ENCODE results near the gene AGBL5.
"Not testable (repeated sequence)": the region's sequence is repeated elsewhere in the genome, so short reads cannot be mapped to it uniquely, and the experiment has no call there.

AGBL5 gene

DNA sequence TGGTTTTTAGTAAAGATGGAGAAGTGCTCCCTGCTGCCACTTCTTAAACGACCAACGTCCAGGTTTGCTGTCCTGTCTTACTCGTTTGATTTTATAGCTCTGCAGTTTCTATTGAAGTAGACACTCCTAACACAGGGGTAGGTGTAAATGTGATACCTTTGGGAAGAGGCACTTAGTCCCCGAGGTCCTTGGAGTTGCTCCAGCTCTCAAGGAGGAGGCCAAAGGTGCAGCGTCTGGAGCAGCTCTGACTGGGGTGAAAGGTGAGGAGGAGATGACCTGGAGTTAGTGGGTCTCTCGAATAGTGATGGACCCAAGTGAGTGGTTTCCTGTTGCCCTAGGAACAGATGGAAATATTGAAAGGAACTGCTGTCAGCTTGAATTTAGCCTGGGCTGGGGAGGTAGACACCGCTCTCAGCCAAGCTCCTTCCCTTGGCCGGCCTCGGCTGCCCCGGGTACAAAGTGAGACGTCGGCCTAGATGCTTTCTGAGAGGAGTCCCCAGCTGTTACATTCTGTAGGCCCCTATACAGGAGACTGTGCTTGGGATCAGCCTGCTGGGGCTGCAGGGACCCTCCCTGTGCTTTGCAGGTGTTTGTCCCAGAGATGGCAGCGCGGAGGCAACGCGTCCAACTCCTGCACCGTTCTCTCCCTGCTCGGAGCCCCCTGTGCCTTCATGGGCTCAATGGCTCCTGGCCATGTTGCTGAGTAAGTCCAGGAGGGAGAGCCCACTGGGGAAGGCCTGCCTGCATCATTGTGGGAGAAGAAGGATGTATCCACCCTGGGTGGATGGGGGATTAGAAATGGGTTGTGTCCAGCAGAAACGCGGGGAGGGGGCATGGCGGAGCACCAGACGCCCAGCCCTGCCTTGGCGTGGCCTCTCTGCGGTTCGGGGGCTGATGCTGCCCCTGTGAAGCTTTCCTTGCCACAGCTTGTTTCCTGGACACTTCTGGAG is 40.6 kb downstream of the AGBL5 start:
- DNase-seq (ENCODE audit: low read depth): no peak

GRCh38 chr2:27092696-27093429 is 41.4 kb downstream of the AGBL5 start:
- DNase-seq (ENCODE audit: low read depth): no peak

DNA sequence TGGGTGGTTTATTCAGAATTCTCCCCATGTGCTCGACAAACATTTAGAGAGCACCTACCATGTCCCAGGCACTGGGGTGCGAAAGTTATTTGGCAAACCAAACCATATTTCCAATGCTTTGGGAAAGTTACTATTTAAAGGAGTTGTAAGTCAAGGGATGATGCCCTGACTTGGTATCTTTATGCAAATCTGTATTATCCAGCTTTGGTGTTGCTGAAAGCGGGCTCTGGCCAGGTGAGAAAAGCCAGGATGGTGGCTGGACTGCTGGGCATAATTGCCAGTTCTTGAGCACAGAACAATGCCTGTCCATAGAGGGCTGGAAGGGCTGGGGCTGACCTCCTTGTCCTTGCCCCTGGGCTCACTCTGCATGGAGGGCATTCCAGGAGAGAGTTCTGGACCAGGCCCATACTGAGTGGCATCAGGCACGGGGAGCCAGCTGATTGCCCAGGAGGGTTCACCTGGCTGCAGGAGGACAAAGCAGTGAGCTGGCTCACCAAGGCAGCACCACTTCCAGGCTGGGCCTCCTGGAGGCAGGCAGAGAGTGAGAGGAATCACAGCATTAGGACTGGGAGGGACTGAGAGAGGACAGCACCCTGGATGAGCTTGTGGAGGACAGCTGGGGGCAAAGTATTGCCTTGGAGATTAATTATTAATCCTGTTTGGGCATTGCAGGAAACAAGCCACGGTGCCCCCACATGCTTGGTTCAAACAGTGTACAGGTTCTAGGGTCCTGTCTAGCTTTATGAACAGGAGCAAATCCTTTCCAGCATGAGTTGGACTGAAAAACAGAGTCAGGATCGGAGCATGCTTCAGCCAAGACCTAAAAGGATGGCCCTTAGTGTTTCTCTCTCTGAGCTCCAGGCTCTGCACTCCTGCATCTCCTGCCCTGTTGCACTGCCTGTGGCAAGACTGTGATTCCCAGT is 42.2 kb downstream of the AGBL5 start:
- DNase-seq (ENCODE audit: low read depth): no peak

DNA sequence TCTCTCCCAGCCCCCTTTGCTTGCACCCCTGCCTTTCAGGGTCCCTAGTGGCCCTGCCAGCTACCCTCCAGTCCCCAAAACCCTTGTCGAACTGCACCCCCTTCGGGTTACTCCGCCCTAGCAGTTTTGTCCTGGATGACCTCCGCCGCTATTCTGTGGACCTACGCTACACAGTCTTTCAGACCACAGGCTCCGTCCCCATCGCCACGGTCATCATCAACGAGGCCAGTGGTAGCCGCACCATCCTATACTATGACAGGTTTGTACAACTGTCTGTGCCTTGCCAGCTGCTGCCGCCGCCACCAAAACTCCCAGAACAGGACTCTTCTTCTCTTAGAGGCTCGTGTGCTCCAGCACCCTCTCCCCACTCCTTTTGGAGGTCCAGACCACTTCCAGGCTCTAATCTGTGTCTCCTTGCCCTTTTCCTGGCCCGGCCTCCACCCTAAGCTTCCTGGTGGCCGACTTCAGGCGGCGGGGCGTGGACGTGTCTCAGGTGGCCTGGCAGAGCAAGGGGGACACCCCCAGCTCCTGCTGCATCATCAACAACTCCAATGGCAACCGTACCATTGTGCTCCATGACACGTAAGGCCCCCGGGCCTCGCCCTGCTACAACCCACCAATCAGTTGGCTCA is 43.0 kb downstream of the AGBL5 start:
- DNase-seq (ENCODE audit: low read depth): no peak

GRCh38 chr2:27095427-27095744 is 43.9 kb downstream of the AGBL5 start:
- no peak for DNase-seq (ENCODE audit: low read depth)

GRCh38 chr2:27095745-27096651 is 44.5 kb downstream of the AGBL5 start:
- no peak for DNase-seq (ENCODE audit: low read depth)

DNA sequence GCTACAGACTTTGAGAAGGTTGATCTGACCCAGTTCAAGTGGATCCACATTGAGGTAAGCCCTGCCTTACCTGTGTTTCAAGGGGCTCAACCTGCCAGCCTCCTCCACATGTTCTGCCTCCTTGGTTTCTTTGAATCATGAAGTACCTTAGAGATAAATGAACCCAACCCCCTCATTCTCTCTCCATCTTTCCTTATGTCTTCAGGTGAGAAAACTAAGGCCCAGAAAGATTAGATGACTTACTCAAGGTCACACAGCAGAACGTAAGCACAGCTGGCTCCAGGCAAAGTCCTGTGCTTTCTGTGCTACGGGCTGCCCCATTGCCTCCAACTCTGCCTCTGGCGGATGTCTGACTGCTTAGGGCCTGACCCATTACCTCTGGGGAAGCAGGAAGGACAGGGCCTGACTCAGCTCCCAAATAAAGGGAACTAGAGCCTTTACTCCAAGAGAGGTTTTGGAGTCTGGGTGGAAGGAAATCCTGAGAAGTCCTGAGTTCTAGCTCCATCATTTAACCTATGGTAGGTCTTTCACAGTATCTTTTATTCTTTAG is 45.4 kb downstream of the AGBL5 start:
- DNase-seq (ENCODE audit: low read depth): no peak

GRCh38 chr2:27097341-27097740 is 45.9 kb downstream of the AGBL5 start:
- no peak for DNase-seq (ENCODE audit: low read depth)

- DNase-seq (ENCODE audit: low read depth): no peak
Observed at GRCh38 chr2:27099334-27099955, 48.0 kb downstream of the AGBL5 start.

DNA sequence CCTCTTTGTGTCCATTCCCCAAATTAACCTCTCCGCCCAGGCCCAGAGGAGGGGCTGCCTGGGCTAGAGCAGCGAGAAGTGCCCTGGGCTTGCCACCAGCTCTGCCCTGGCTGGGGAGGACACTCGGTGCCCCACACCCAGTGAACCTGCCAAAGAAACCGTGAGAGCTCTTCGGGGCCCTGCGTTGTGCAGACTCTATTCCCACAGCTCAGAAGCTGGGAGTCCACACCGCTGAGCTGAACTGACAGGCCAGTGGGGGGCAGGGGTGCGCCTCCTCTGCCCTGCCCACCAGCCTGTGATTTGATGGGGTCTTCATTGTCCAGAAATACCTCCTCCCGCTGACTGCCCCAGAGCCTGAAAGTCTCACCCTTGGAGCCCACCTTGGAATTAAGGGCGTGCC is 48.6 kb downstream of the AGBL5 start:
- no peak for DNase-seq (ENCODE audit: low read depth)

GRCh38 chr2:27102329-27102728 is 50.9 kb downstream of the AGBL5 start:
- no peak for DNase-seq (ENCODE audit: low read depth)

DNA sequence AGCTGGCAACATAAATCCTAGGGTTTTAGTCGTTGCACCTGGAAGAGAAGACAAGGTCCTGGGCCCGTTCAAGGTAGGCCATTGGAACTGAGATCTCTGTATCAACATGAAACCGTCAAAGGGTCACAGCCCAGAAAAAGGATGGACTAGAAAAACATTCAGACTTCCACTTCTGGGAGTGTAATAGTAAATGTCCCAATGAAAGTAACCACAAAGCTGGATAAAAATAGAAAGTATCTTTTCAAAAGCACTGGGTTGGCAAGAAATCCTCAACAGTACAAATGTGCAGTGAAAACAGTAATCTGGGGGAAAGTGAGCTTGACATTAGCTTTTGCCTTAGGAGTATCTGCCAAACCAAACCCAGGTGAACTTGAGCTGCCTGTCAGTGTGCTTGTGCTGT is 54.5 kb downstream of the AGBL5 start:
- no peak for DNase-seq (ENCODE audit: low read depth)

GRCh38 chr2:27108221-27108620 is 56.8 kb downstream of the AGBL5 start:
- DNase-seq (ENCODE audit: low read depth): no peak

GRCh38 chr2:27109083-27109482 is 57.6 kb downstream of the AGBL5 start:
- DNase-seq (ENCODE audit: low read depth): no peak

DNA sequence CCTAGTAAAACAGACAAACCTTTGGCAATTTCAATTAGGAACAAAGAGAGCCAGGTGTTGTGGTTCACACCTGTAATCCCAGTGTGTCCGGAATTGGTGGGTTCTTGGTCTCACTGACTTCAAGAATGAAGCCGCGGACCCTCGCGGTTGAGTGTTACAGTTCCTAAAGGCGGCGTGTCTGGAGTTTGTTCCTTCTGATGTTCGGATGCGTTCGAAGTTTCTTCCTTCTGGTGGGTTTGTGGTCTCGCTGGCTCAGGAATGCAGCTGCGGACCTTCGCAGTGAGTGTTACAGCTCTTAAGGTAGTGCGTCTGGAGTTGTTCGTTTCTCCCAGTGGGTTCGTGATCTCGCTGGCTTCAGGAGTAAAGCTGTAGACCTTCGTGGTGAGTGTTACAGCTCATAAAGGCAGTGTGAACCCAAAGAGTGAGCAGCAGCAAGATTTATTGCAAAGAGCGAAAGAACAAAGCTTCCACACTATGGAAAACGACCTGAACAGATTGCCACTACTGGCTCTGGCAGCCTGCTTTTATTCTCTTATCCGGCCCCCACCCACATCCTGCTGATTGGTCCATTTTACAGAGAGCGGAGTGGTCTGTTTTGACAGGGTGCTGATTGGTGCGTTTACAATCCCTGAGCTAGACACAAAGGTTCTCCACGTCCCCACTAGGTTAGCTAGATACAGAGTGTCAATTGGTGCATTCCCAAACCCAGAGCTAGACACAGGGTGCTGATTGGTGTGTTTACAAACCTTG is 59.3 kb downstream of the AGBL5 start:
- DNase-seq (ENCODE audit: low read depth): not testable (repeated sequence)

DNA sequence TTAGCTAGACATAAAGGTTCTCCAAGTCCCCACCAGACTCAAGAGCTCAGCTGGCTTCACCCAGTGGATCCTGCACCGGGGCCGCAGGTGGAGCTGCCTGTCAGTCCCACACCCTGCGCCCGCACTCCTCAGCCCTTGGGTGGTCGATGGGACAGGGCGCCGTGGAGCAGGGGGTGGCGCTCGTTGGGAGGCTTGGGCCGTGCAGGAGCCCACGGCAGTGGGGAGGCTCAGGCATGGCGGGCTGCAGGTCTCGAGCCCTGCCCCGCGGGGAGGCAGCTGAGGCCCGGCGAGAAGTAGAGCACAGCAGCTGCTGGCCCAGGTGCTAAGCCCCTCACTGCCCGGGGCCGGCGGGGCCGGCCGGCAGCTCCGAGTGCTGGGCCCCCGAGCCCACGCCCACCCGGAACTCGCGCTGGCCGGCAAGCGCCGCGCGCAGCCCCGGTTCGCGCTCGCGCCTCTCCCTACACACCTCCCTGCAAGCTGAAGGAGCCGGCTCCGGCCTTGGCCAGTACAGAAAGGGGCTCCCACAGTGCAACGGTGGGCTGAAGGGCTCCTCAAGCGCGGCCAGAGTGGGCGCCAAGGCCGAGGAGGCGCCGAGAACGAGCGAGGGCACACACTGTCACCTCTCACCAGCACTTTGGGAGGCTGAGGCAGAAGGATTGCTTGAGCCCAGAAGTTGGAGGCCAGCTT is 60.1 kb downstream of the AGBL5 start:
- DNase-seq (ENCODE audit: low read depth): not testable (repeated sequence)

- DNase-seq (ENCODE audit: low read depth): no peak
Observed at GRCh38 chr2:27115519-27115918, 64.1 kb downstream of the AGBL5 start.

- DNase-seq (ENCODE audit: low read depth): no peak
Observed at GRCh38 chr2:27117995-27118524, 66.6 kb downstream of the AGBL5 start.
